Measurements from ENCODE around the gene IMMT.
"Not testable (repeated sequence)": the region's sequence is repeated elsewhere in the genome, so short reads cannot be mapped to it uniquely, and the experiment has no call there.

The IMMT gene

DNA sequence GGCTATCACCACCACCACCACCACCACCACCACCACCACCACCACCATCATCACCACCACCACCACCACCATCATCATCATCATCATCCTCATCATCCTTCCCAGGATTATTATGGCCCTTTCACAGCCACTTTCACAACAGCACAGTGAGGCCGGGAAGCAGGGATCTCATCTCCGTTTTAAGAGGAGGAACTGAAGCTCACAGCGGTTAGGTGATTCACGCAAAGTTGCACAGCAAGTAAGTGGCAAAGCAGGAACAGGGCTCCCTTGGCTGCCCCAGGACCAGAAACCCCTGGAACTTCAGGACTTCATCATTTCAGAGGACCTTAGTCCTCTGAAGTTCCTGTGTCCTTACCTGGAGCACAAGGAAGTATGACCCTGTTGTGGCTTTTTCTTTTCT is 30.8 kb upstream of the IMMT start:
- DNase-seq (ENCODE audit: low spot score): no peak

DNA sequence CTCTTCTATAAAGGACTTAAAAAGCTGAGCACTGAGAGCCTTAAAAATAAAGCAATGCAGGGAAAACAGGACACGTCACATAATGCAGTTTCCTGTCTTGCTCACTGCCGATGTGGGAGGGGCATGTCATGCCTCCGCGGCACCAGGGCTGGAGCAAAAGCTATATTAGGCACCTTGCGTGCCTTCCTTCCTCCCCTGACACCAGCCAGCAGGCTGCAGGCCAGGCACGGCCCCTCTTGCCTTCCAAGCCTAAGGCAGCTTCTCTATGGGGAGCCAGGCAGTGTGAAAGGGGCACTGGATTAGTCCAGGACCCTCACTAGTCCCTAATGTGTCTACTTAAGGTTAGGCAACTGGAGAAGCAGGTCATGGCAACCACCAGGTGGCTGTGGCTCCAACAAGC is 30.3 kb upstream of the IMMT start:
- no peak for DNase-seq (ENCODE audit: low spot score)

DNA sequence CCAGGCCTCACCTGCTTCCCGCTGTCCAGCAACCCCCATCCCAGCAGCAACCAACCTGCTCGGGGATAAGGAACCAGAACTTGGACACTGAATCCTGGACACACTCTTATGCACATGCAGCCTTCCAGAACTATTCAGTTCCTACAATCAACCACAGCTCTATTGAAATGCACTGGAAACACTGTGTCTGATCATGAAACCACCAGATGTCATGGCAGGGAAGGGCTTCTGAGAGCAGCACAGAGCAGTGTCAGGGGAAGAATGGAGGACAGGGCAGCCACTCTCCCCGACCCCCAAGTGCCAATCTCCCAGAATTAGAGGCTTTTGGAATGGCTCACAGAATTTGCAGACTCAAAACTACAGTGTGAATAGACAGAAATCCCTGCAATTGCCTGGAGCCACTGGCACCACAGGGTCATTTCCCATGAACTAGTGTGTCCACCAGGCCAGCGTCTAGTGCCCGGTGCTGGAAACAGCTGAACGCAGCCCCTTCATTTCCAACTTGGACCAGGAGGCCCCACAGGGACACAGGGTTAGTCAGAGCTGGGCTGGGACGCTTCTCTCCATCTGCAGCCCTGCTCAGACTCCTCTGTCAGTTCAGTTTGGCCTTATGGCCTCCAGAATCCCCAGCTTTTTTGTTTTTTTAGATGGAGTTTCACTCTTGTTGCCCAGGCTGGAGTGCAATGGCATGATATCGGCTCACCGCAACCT is 29.5 kb upstream of the IMMT start:
- no peak for DNase-seq (ENCODE audit: low spot score)

DNA sequence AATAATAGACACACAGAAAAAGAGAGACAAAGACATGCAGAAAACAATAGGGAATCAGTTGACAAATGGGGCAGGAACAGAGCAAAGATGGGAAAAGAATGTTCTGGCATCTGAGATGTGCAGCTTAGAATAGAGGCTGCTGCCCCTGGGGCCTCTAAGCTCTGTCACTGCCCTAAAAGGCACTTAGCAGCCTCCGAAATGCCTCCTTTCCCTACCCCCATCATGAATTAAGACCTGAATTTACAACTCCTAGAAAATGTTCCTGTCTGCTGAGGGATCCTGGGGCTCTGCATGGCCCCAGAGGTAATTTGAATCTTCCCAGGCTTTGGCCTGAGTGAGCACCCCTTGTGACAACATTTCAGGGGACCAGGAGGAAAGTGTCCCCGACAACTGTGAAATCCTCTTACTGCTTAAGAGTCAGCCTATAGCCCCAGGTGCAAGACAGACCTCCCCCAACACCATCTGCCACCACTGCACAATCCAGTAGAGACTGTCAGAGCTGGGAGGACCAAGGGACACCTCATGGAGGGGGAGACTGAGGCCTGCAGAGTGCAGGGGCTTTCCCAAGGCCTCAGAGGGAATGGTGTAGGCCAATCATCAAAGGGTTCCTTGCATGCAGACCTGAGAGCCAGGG is 28.8 kb upstream of the IMMT start:
- no peak for DNase-seq (ENCODE audit: low spot score)

DNA sequence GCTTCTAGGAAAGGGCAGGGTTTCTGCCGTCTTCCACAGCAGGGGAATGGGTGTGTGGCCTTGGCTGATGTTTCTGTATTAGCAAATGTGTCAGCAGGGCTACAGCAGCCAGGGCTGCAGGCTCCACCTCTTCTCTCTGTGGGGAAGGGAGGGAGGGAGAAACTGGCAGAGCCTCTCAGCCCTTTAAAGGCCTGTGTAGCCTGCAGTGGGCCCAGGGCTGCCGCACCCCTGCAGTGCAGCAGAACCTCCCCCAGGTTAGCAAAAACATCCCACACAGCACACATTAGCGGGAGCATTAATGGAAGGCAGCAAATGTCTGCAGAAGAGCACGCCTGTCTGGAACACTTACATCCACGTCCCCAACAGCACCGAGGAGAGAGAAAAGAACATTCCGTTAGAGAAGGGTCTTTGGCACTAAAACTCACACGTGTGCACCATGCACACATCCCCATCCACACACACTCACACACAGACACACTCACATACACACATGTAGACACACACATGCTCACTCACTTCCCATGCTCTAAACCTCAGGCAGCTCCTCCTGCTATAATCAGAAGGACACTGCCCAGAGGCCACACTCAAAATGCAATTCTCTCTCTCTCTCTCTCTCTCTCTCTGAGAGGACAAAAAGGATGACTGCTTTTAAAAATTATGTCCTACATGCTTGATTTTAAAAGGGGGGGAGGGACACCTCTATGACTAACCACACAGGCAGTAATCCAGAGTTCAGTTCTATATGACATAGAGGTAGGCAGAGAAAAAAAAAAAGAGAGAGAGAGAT is 28.1 kb upstream of the IMMT start:
- DNase-seq (ENCODE audit: low spot score): no peak

DNA sequence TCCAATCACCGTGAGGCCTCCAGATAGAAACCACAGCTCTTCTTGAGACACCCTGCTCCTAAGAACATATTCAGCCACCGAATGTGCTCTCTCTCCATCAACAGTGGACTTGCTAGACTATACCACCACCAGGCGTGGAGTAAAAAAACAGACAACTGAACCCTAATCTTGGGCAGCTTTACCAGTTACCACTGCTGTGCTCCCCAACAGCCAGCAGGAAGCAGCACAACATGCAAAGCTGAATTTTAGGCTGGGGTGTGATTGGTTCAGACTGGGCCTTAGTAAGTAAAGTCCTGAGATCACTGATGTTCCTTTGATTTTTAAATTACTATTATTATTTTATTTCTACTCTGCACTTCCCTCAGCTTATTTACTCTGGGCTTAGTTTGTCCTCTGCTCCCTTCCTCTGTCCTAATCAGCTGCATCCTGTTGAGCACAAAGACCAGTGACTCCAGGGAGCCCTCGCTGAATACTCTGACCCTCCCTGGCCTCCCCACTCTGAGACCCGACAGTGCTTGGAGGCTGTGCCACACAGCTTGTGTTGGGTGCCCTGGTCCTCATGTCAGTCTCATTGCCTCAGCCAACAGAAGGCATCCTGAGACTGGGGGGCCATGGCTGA is 25.9 kb upstream of the IMMT start:
- peak; percentile 18 for DNase-seq (ENCODE audit: low spot score)

DNA sequence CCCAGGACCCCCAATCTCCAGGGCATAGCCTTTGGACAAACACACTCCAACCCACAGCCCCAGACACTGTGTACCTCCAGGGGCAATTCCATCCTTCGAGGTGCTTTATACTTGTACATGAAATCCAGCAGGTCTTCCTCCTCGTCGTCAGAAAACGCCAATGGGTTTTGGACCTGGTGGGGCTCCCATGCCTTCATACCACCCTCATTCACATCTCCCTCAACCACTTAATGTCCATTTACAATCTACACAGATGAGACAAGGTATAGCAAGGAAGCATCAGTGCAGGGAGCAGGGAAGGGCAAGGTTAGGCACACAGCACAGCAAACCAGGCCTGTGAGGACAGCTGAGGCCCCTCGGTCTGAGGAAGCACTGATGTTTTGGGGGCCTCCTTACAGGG is 24.6 kb upstream of the IMMT start:
- no peak for DNase-seq (ENCODE audit: low spot score)

DNA sequence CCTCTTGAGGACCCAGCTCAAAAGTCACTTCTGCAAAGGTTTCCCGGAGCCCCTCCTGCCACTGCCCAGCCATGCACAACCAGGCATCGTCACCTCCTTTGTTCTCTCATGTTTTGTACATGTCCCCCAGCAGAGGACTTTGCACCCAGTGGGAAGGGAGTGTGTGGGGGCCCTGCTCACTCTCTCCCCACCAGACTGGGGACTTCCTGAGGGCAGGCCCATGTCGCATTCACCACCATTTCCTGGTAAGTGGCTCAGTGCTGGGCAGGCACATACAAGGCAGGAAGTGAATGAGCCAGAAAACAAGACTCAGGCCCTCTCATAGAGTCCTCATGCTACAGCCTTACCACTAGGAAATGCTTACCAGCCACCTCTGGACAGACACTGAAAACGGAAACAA is 22.9 kb upstream of the IMMT start:
- no peak for DNase-seq (ENCODE audit: low spot score)

DNA sequence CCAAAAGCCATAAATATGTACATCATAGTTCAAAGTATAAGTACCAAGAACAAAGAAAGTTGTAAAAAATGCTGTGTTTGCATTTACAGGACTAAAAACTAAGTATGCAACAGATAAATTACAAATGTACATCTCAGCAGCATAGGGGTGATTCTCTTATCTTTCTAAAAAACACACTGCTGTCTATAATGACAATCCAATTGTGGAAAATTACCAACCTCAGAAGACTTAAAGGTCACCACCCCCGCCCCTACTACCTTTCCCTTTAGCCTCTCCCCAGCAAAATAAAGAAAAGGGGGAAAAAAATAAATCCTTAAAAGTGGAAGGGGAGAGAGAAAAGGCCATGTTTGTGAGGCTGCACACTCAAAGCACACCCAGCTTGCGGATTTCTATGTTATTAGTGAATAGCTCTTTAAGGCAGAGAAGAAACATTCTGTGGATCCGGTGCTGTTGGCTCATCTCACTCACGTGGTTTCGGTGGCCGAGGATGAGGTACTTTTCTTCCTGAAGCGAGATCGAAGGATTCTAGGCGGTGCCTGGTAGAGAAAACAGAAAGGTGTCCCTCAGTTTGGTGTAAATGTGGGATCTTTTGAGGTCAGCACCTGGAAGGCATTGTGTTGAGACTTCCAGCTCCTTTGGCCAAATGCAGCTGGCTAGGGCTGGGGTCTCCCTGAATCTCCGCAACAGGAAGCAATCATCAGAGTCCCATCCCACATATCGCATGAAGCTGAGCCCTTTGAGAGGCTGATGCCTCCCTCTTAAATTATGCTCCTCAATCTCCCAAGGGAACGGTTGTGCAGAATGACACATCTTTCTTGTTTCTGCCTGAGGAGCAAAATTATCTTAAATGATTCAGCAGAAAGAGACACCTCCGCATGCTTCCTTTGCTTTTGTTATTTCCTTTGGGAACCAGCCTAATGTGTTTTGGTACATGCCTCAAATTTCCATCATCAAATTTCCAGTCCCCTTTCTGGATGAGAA is 21.6 kb upstream of the IMMT start:
- no peak for DNase-seq (ENCODE audit: low spot score)

DNA sequence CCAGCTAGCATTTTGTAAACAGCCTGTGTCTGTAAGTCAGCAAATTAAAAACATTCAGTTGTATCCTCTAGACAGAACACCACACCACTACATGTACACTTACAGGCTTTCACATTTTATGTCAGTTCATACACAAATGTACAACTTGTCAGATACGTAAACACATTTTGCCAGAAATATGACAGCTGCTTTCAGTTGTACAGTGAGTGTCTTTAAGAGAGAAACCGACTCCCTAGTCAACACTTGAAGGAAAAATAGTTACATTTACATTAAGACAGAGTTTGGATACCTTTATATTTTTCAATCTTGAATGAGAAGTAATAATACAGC is 19.2 kb upstream of the IMMT start:
- DNase-seq (ENCODE audit: low spot score): no peak

DNA sequence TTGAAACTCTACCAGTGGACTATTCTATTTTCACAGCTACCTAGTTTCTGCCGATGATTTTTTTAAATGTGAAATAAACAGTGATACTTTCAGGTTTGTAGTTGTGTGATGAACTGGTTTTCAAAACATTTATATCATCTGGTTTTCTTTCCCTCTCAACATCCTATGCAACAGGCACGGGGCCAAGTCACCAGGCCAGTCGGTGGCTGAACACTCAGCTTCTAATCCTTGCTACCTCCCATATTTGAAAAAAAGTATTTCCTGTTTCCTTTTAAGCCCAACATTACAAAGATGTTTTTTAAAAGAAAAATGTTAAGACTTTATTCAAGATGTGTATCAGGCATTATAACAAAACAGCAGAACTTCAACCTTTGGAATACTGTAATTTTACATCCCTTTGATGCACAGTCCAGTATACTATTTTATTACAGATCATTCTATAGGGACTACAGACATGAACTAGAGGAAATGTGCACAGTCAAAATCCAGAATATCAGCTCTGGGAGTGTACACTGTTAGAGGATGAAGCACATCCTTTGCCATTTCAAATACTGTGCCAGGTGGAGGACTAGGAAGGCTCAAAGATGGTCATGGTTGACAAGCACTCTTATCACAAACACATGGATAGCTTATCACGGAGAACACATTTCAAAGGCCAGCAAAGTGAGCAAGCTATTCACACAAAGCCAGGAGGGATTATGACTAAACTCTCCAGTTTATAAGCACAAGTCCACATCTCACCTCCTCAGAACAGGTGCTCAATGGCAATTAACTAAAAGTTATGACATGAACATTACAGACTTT is 18.6 kb upstream of the IMMT start:
- no peak for DNase-seq (ENCODE audit: low spot score)

DNA sequence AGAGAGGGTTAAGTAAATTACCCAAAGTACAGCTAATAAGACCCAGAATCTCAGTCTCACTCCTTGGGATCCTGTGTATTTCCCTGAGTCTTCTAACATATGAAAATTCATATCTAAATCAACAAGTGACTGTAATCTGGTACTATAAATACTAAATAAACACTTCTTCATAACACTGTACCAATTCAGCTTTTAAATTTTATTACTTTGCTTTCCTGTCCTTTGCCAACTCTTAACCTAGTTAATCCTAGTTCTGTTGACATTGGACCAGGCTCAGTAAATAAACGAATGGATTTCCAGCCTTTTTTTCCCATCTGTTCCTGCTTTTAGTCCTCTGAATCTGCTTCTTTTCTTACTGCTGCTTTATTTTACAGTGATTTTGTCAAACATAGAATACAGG is 17.8 kb upstream of the IMMT start:
- no peak for DNase-seq (ENCODE audit: low spot score)

DNA sequence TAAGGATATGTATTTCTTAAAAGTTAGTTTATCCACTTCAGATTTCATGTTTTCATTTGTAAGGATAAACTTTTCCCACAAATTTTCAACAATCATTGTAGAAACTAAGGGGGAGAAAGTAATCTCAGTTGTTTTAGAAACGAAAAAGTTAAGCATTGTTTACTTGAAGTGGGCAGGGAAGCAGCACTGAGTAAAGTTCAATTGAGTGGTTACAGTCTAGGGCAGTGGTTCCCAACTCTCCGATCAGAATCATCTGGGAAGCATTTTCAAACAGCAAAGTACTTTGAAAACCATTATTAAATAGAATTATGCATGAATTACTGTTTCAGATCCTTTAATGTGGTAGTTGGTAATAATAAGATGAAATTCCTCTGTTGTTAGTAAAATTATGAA is 16.5 kb upstream of the IMMT start:
- no peak for DNase-seq (ENCODE audit: low spot score)

DNA sequence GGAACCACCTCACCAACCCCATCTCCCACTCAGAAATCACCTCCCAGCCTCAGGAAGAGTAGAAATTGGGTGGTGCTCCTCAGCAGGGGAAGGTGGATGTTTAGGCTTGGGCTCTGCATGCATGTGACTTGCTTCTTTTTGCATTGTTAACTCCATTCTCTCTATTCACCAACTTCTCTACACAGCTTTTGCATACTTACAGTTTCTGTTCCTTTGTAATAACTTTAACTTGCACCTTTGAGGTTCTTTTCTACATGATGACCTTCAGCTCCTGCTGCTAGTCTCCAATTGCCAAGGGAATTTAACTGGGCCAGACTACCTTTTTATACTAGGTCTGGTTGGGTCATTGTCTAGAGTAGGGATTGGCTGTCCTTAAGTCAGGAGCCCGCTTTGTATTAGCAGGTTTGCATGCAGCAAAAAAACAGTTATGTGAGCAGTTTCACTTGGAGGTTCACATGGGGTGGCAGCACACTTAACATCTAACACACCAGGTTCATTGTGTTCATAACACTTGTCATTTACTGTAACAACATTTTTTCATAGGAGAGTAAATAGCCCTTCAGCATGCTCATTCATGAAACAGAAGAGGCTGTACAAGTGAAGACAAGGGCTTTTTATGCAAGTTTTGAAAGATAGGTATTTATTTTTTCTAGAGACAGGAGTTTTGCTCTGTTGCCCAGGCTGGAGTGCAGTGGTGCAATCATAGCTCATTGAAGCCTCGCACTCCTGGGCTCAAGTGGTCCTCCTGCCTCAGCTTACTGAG is 16.0 kb upstream of the IMMT start:
- DNase-seq (ENCODE audit: low spot score): no peak

DNA sequence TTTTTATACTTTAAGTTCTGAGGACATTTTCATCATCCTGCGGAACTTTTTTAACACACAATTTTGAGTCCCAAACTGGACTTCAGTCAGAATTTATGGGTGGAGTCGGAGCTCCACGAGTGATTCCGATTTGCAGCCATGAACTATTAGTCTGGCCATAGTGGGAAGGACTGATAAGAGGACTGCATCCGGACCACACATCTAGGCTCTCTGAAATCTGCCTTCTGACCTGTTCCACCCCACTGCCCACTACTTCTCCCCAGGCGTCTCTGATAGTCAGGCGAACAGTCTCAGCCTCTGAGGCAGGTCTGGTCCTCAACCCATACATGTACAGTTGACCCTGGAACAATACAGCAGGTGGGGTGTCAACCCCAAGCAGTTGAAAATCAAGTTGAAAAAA is 9.2 kb upstream of the IMMT start:
- DNase-seq (ENCODE audit: low spot score): no peak

DNA sequence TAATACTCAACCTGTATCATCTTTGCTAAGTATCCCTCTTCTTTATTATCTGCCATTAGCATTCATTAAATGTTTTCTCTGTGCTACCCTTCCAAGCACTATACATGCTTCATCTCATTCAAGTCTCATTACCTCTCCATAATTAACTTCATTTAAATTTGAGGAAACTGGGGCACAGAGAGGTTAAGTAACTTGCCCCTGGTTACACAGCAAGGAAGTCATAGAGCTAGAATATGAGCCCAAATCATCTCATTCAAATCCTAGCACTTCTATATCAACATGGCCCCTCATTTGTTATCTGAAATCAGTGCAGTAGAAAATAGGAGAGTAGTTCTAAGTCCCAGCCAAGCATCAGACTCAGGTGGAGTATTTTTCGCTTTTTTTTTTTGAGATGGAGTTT is 8.4 kb upstream of the IMMT start:
- DNase-seq (ENCODE audit: low spot score): no peak

DNA sequence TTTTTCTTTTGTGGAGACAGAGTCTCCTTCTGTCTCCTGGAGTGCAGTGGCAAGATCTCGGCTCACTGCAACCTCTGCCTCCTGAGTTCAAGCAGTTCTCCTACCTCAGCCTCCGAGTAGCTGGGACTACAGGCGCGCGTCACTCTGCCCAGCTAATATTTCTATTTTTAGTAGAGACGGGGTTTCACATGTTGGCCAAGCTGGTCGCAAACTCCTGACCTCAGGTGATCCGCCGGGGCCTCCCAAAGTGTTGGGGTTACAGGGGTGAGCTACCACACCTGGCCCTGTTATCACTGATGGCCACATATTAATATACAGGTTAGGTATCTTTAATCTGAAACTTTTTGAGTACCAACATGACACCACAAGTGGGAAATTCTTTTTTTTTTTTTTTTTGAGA is 7.4 kb upstream of the IMMT start:
- DNase-seq (ENCODE audit: low spot score): no peak

DNA sequence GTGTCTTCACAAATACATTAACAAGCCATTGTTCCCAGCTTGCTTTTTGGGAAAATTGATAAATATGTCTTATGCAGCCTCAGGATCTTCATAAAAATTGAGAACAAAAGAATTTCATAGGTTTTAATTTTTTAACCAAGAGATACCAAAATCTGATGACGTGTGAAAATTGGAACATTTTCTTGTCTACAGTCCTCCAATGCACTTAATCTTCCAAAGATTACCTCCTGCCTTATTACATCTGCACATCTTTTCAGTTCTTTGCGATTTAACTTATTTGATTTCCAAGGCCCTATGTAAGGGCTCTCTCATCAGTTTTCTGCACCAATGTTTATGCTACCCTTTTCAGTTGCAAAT is 7.1 kb upstream of the IMMT start:
- DNase-seq (ENCODE audit: low spot score): no peak

DNA sequence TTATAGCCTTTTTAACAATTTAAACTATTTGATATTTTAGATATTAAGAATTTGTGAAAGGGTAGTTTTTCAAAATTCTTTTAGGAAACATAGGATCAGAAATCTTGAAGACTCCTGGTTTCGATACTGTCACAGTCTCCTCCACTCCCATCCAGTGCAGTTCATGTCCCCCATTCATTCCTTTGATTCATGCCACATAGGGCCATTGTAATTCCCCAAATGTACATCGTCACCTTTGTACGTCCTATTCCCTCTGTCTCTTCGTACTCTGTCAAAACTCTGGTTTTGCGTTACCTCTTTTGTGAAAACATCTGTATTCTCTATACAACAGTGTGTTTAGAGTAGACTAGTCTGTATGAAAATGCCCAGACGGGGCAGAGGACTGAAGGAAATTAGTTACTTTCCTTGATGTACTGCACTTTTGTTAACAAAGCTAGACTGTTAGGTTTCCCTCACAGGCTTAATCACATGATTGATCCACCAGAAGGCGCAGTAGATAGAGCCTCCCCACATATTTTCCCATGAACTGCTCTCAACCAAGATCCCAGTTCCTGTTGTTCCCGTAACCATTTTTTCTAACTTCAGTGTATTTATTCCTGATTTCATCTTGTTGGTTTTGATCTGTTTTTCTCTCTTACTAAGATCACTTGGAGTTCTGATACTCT is 6.5 kb upstream of the IMMT start:
- no peak for DNase-seq (ENCODE audit: low spot score)

DNA sequence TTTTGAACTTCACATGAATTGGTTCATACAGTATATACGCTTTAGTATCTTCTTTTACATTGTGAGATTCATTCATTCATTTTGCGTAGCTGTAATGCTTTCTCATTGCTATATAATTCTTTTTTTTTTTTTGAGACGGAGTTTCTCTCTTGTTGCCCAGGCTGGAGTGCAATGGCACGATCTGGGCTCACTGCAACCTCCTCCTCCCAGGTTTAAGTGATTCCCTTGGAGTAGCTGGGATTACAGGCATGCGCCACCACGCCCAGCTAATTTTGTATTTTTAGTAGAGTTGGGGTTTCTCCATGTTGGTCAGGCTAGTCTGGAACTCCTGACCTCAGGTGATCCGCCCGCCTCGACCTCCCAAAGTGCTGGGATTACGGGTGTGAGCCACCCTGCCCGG is 5.3 kb upstream of the IMMT start:
- DNase-seq (ENCODE audit: low spot score): not testable (repeated sequence)
